H1 (cell line): Measurements from ENCODE around the gene MAPK8IP3. TPM values are rescaled to one million over a fixed set of nuclear protein-coding genes. Genes with fewer than 3 reads are reported as not detected.

Source experiments
- CTCF ChIA-PET: fragments of 300-600 bp; sonication (Branson Sonifier 250); formaldehyde crosslinking; loops from one replicate; lab custom pipeline; 2021; ENCODE audit not compliant: partially characterized antibody; lab: Charles Lee
- POLR2A ChIA-PET: fragments of 300-600 bp; sonication (Branson Sonifier 250); formaldehyde crosslinking; loops from one replicate; lab custom pipeline; 2021; ENCODE audit warnings: inconsistent platforms; ENCODE audit not compliant: partially characterized antibody; lab: Charles Lee
- DNase-seq, 2 experiments: peaks; one replicate each; pipeline versions ENCODE4 v3.0.0 to v3.0.0-alpha.2; 2010 to 2022; ENCODE audit warnings: low spot score in 2 of 2, low read depth in 1 of 2, mixed read lengths in 1 of 2
- FAIRE-seq: peaks from 2 replicates; lab custom pipeline; 2011; peaks lifted over from hg19 to GRCh38; lab: Jason Lieb, UNC
- H2AFZ ChIP-seq: 2 replicates; pipeline ENCODE4 v1.8.1; 2012; ENCODE audit warnings: low read length, inconsistent platforms
- H2AK5ac ChIP-seq: 2 replicates; pipeline ENCODE4 v1.6.1; 2013; ENCODE audit warnings: low read depth, low read length
- H2BK120ac ChIP-seq: replicated peaks from 2 replicates; pipeline ENCODE3; 2013; ENCODE audit warnings: low read depth, low read length, inconsistent platforms
- H2BK12ac ChIP-seq: 2 replicates; pipeline ENCODE4 v1.6.1; 2013; ENCODE audit warnings: low read depth, low read length
- H2BK15ac ChIP-seq: 2 replicates; pipeline ENCODE4 v1.6.1; 2013; ENCODE audit warnings: low read length
- H2BK20ac ChIP-seq: 2 replicates; pipeline ENCODE4 v1.6.1; 2013; ENCODE audit warnings: low read length
- H2BK5ac ChIP-seq: 2 replicates; pipeline ENCODE4 v1.6.1; 2013; ENCODE audit warnings: low read depth, low read length
- H3K14ac ChIP-seq: 2 replicates; pipeline ENCODE4 v1.6.1; 2013; ENCODE audit warnings: inconsistent platforms; ENCODE audit not compliant: insufficient read length
- H3K18ac ChIP-seq: 2 replicates; pipeline ENCODE4 v1.6.1; 2013; ENCODE audit warnings: low read length; ENCODE audit errors: extremely low read depth
- H3K23ac ChIP-seq: 2 replicates; pipeline ENCODE4 v1.6.1; 2013; ENCODE audit warnings: inconsistent platforms; ENCODE audit not compliant: insufficient read length
- H3K23me2 ChIP-seq: 2 replicates; pipeline ENCODE4 v1.6.1; 2013; ENCODE audit warnings: low read depth, low read length
- H3K27ac ChIP-seq: 2 replicates; pipeline ENCODE4 v1.6.1; 2011; ENCODE audit warnings: low read depth, low read length, inconsistent platforms
- H3K27me3 ChIP-seq, 4 experiments: replicated peaks in 1 of 4; 1 replicate in 1 of 4; 2 replicates in 3 of 4; pipeline versions ENCODE4 v1.6.1 to v1.8.1; 2011 to 2013; ENCODE audit warnings: low read length in 3 of 4, mild to moderate bottlenecking in 3 of 4, inconsistent platforms in 2 of 4, mixed read lengths in 2 of 4, moderate library complexity in 1 of 4; ENCODE audit not compliant: control insufficient read depth in 3 of 4, insufficient read depth in 3 of 4; ENCODE audit errors: extremely low read depth in 1 of 4
- H3K36me3 ChIP-seq, 4 experiments: 2 replicates each; pipeline versions ENCODE4 v1.6.1 to v1.8.1; 2011 to 2013; ENCODE audit warnings: mild to moderate bottlenecking in 4 of 4, low read length in 3 of 4, moderate library complexity in 2 of 4, control low read depth in 1 of 4, inconsistent platforms in 1 of 4; ENCODE audit not compliant: insufficient read depth in 4 of 4, control insufficient read depth in 2 of 4
- H3K4ac ChIP-seq: replicated peaks from 2 replicates; pipeline ENCODE3; 2013; ENCODE audit warnings: low read length, low read depth, mixed read lengths, inconsistent platforms; ENCODE audit not compliant: insufficient read length
- H3K4me1 ChIP-seq, 4 experiments: replicated peaks in 1 of 4; 1 replicate in 1 of 4; 2 replicates in 3 of 4; pipeline versions ENCODE4 v1.6.1 to v1.8.1; 2011 to 2013; ENCODE audit warnings: low read length in 3 of 4, inconsistent platforms in 2 of 4, mixed read lengths in 1 of 4; ENCODE audit not compliant: insufficient read depth in 4 of 4, control insufficient read depth in 3 of 4
- H3K4me2 ChIP-seq, 2 experiments: 2 replicates each; pipeline versions ENCODE4 v1.6.1 to v1.8.1; 2011 to 2013; ENCODE audit warnings: low read depth in 2 of 2, low read length in 2 of 2, control low read depth in 1 of 2, inconsistent platforms in 1 of 2, mild to moderate bottlenecking in 1 of 2; ENCODE audit not compliant: insufficient read depth in 1 of 2
- H3K4me3 ChIP-seq, 4 experiments: fragments of 200-600, 300-600 bp in 1 of 4; sonication (generic), shearing (Covaris generic), sonication (Bioruptor Twin) in 1 of 4; 2 replicates each; pipeline versions ENCODE4 v1.5.1 to v1.8.1; 2011 to 2016; ENCODE audit warnings: low read length in 4 of 4, low read depth in 3 of 4, control low read depth in 2 of 4, inconsistent platforms in 2 of 4, mild to moderate bottlenecking in 2 of 4, mixed read lengths in 1 of 4, moderate library complexity in 1 of 4; ENCODE audit not compliant: insufficient read depth in 2 of 4; ENCODE audit errors: extremely low read depth in 1 of 4
- H3K56ac ChIP-seq: replicated peaks from 2 replicates; pipeline ENCODE3; 2013; ENCODE audit warnings: low read depth, mild to moderate bottlenecking, mixed read lengths, low read length, inconsistent platforms; ENCODE audit not compliant: insufficient read length
- H3K79me1 ChIP-seq: 2 replicates; pipeline ENCODE4 v1.6.1; 2013; ENCODE audit warnings: low read depth, low read length, control low read depth
- H3K79me2 ChIP-seq, 2 experiments: 2 replicates each; pipeline versions ENCODE4 v1.6.1 to v1.8.1; 2012 to 2013; ENCODE audit warnings: low read length in 2 of 2, mild to moderate bottlenecking in 2 of 2, inconsistent platforms in 1 of 2; ENCODE audit not compliant: insufficient read depth in 2 of 2, control insufficient read depth in 1 of 2
- H3K9ac ChIP-seq, 4 experiments: replicated peaks in 1 of 4; 1 replicate in 1 of 4; 2 replicates in 3 of 4; pipeline versions ENCODE4 v1.6.1 to v1.8.1; 2011 to 2013; ENCODE audit warnings: low read depth in 3 of 4, low read length in 3 of 4, control low read depth in 2 of 4, mild to moderate bottlenecking in 2 of 4, moderate library complexity in 2 of 4, inconsistent platforms in 1 of 4; ENCODE audit errors: extremely low read depth in 1 of 4
- H3K9me3 ChIP-seq, 2 experiments: 2 replicates each; pipeline versions ENCODE4 v1.6.1 to v1.8.1; 2012 to 2013; ENCODE audit warnings: mild to moderate bottlenecking in 2 of 2, moderate library complexity in 2 of 2, control low read depth in 1 of 2, inconsistent platforms in 1 of 2, low read depth in 1 of 2, low read length in 1 of 2, mixed read lengths in 1 of 2; ENCODE audit not compliant: insufficient read depth in 2 of 2
- H4K20me1 ChIP-seq, 2 experiments: replicated peaks in 1 of 2; 2 replicates each; pipeline versions ENCODE3 to v1.8.1; 2011 to 2013; ENCODE audit warnings: inconsistent platforms in 2 of 2, low read length in 2 of 2, mild to moderate bottlenecking in 1 of 2; ENCODE audit not compliant: insufficient read depth in 2 of 2, control insufficient read depth in 1 of 2
- H4K5ac ChIP-seq: 2 replicates; pipeline ENCODE4 v1.6.1; 2013; ENCODE audit warnings: low read length, low read depth, mixed read lengths, inconsistent platforms; ENCODE audit not compliant: insufficient read length
- H4K8ac ChIP-seq: 2 replicates; pipeline ENCODE4 v1.8.0; 2013; ENCODE audit warnings: mild to moderate bottlenecking, moderate library complexity, low read length, inconsistent platforms; ENCODE audit not compliant: insufficient read depth; ENCODE audit errors: extremely low read depth
- H4K91ac ChIP-seq: replicated peaks from 2 replicates; pipeline ENCODE3; 2013; ENCODE audit warnings: low read length, mixed read lengths, inconsistent platforms; ENCODE audit not compliant: insufficient read length
- ATF2 ChIP-seq: IDR thresholded peaks from 2 replicates; pipeline ENCODE4 v1.6.1; 2012; ENCODE audit warnings: low read length, inconsistent platforms
- BACH1 ChIP-seq: IDR thresholded peaks from 2 replicates; pipeline ENCODE4 v1.6.1; 2012; ENCODE audit warnings: low read length, improper control_type of control experiment
- BRCA1 ChIP-seq: IDR thresholded peaks from 2 replicates; pipeline ENCODE4 v1.6.1; 2012; ENCODE audit warnings: low read depth, low read length, improper control_type of control experiment
- CBX5 ChIP-seq: fragments of 300-800, 300-1000 bp; sonication (generic); IDR thresholded peaks from 2 replicates; pipeline ENCODE4 v1.7.1; 2016; ENCODE audit warnings: antibody characterized with exemption, low read length, low read depth
- JUND ChIP-seq: IDR thresholded peaks from 2 replicates; pipeline ENCODE4 v1.6.1; 2011; ENCODE audit warnings: mild to moderate bottlenecking, improper control_type of control experiment, low read length
- MAFK ChIP-seq: IDR thresholded peaks from 2 replicates; pipeline ENCODE4 v1.6.1; 2012; ENCODE audit warnings: low read depth, mild to moderate bottlenecking, improper control_type of control experiment, low read length
- POLR2A ChIP-seq, 2 experiments: IDR thresholded peaks; 1 replicate in 1 of 2; 2 replicates in 1 of 2; pipeline ENCODE4 v1.6.1; 2011; ENCODE audit warnings: low read depth in 2 of 2, low read length in 2 of 2, mild to moderate bottlenecking in 2 of 2; ENCODE audit errors: control extremely low read depth in 1 of 2
- RAD21 ChIP-seq, 2 experiments: IDR thresholded peaks in 1 of 2; conservative IDR thresholded peaks in 1 of 2; 2 replicates each; pipeline ENCODE4 v1.6.1; 2011; ENCODE audit warnings: low read depth in 2 of 2, low read length in 2 of 2, improper control_type of control experiment in 1 of 2, inconsistent platforms in 1 of 2, mild to moderate bottlenecking in 1 of 2, moderate library complexity in 1 of 2
- TAF7 ChIP-seq: optimal IDR thresholded peaks from 2 replicates; pipeline ENCODE3; 2011; ENCODE audit warnings: low read depth, mild to moderate bottlenecking, inconsistent platforms, low read length, moderate library complexity, borderline replicate concordance
- USF2 ChIP-seq: IDR thresholded peaks from 2 replicates; pipeline ENCODE4 v1.6.1; 2011; ENCODE audit warnings: low read length, improper control_type of control experiment
- WGBS, 2 experiments: shearing (Covaris generic) in 1 of 2; methylation state at CpG; one replicate each; pipeline versions ENCODE4 v1.1.6 to v1.1.7; 2013 to 2015; ENCODE audit warnings: low lambda C conversion rate in 2 of 2, mixed read lengths in 2 of 2, inconsistent platforms in 1 of 2, low coverage in 1 of 2, missing lambda C conversion rate in 1 of 2; ENCODE audit not compliant: insufficient replicate concordance in 2 of 2, insufficient coverage in 1 of 2, insufficient read length in 1 of 2; ENCODE audit errors: extremely low coverage in 1 of 2, missing lambda C conversion rate in 1 of 2; 5-methylcytosine and 5-hydroxymethylcytosine counted together
- polyA plus RNA-seq, 7 experiments: library from polyadenylated mRNA; depleted of rRNA in 3 of 7; stranded (reverse) in 5 of 7; unstranded in 2 of 7; fragments of >200 nt in 5 of 7; fragments of 200-250 nt in 2 of 7; gene quantifications; 1 replicate in 5 of 7; 2 replicates in 1 of 7; 4 replicates in 1 of 7; pipeline versions ENCODE4 v1.2.1 to v1.2.3, GENCODE V29; 2011 to 2013; ENCODE audit warnings: missing spikeins in 2 of 7, mixed read lengths in 2 of 7
- total RNA-seq: library from RNA; stranded (reverse); fragmentation: NEBNext Ultra II Directional; extraction: Animal tissue kit (Norgen Biotek cat#: 25700); gene quantifications from 2 replicates; pipeline ENCODE4 v1.2.1, GENCODE V29; 2021

Gene MAPK8IP3
- total and polyA plus RNA-seq, 2 of the 8 experiments (the other 6 are each of a cell fraction or from before 2014, with no cell fraction given): 16.9 to 43.4 TPM

- Histone ChIP-seq H3K9me3 (no peaks in the 10 kb centered on the region), H2AK5ac (no peak overlapping the region), H3K4ac (no peak overlapping the region), H3K4me2 (no peak overlapping the region), H2BK20ac (no peak overlapping the region), H2BK120ac (no peak overlapping the region), H3K79me1 (peaks cover 13% of the 10 kb centered on the region; the same call in 1 of the 2 replicates), H3K36me3 (peaks cover 0 to 44% (median 2%) of the 10 kb centered on the region in 4 experiments; a peak in 4 of 8 replicates), H2BK5ac (no peak overlapping the region), H2AFZ (no peak overlapping the region), H3K27ac (no peak overlapping the region), H3K4me3 (no peak overlapping the region), H3K4me1 (no peaks in the 10 kb centered on the region; a peak in 1 of 7 replicates), H3K9ac (no peak overlapping the region), H3K23me2 (peaks cover 3% of the 10 kb centered on the region; the same call in 1 of the 2 replicates), H4K8ac (no peak overlapping the region), H4K5ac (no peak overlapping the region), H3K79me2 (peaks cover 0 to 33% of the 10 kb centered on the region in 2 experiments; a peak in 3 of 4 replicates), H3K56ac (no peak overlapping the region), H3K23ac (no peak overlapping the region), H3K14ac (no peak overlapping the region), H2BK12ac (no peak overlapping the region), H4K91ac (no peak overlapping the region), H4K20me1 (peaks cover 20 to 21% of the 10 kb centered on the region in 2 experiments), H3K18ac (no peak overlapping the region), H2BK15ac (no peak overlapping the region), H3K27me3 (no peaks in the 10 kb centered on the region)
- FAIRE-seq (no peak), DNase-seq (no peak)
- CTCF ChIA-PET: interaction anchor here (1.8 kb wide), 1 partner anchor 64 kb away, joined by 7 read pairs; no protein-coding TSS in a partner anchor
- 95% methylated on average over 19 of the region's 38 CpGs; no CpG with 5 or more reads in 1 of the 2 experiments for WGBS, 2 experiments
- POLR2A ChIA-PET: interaction anchor here (1.3 to 4.0 kb wide), 6 partner anchors 9 to 33 kb away, joined by 3 to 15 read pairs (median 4); partner anchors contain the start of genes EME2, MRPS34 and NME3
- TF ChIP-seq ATF2 (no peak), JUND (no peak), BRCA1 (no peak), MAFK (no peak), RAD21 (IDR thresholded peaks at IDR 0.05 in 1 of 2, conservative IDR thresholded peaks at IDR 0.05 in 1 of 2; ENCODE audit: low read depth in 2 of 2, low read length in 2 of 2) (no peak), POLR2A (IDR thresholded peaks at IDR 0.05; ENCODE audit: control extremely low read depth in 1 of 2, low read depth in 2 of 2, low read length in 2 of 2) (no peak), TAF7 (no peak), BACH1 (no peak), CBX5 (no peak), USF2 (no peak)
These were observed 82.2 kb downstream of the MAPK8IP3 start for GRCh38 chr16:1788095-1788707.
